Activated CD8-positive, alpha-beta memory T cell treated with anti-CD3 and anti-CD28 coated beads for 1 hour (primary cell): ENCODE measurements around the gene TEKT1.
"Not testable (repeated sequence)": the region's sequence is repeated elsewhere in the genome, so short reads cannot be mapped to it uniquely, and the experiment has no call there.

Source experiments
- DNase-seq, 2 donors: peaks; one replicate each; pipeline ENCODE4 v3.0.0-alpha.2; 2020; ENCODE audit warnings: low read depth in 1 of 2; ENCODE audit errors: extremely low read depth in 1 of 2

The TEKT1 gene

DNA sequence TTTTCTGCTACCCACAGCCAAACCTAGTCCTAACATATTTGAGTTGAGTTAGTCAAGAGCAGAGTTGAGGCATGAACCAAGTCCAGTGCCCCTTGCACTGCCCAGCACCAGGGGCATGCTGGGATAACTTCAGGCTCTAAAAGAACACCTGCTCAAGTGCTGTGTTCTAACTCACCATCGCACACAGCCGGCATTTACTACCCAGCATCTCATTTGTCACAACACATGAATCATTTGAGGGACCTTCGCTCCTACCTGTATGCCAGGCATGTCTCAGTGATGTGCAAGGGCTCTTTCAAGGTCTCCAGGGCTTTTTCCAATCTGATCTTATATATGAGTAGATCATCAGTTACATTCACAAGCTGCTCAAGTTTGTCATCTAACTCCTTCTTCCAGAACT lies 12.6 kb downstream of the TEKT1 start:
- no peak for DNase-seq

DNA sequence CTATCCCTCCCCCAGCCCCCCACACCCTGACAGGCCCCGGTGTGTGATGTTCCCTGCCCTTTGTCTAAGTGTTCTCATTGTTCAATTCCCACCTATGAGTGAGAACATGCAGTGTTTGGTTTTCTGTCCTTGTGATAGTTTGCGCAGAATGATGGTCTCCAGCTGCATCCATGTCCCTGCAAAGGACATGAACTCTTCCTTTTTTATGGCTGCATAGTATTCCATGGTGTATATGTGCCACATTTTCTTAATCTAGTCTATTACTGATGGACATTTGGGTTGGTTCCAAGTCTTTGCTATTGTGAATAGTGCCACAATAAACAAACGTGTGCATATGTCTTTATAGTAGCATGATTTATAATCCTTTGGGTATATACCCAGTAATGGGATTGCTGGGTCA lies 15.2 kb downstream of the TEKT1 start:
- DNase-seq = not testable (repeated sequence)

DNA sequence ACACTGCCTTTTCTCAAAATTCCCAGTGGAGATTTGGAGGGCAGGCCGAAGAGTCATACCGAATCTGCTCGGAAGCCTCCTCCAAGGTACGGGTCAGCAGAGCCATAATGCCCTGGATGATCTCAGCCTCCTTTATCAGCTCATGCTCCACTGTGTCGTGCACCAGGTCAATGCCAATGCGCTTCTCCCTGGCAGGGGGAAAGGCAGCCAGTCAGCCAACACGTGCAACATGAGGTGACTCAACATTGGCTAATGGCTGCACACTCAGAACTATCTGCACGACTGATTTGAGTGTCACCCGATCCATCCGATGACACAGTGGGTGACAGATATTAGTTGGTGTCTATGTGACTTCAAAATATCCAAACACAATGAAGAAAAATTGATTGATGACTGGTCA lies 15.8 kb downstream of the TEKT1 start:
- DNase-seq = no peak

DNA sequence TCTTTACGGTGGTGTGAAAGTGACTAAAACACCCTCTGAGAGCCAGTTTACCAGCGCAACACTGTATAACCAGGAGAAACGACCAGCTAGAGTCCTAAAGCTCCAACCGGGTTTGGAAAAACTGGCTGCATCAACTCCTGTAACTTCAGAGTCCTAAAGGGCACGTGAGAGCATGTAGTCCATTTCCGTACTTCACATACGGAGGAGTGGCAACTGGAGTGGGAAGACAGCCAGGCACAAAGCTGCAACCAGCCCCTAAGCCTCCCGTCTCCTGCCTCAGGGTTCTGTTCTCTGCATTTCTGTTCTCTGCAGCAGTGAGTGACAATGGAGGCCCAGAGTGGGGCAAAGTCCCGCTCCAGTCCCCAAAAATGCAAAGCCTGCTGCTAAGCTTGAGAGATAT lies 19.2 kb downstream of the TEKT1 start:
- DNase-seq = no peak

DNA sequence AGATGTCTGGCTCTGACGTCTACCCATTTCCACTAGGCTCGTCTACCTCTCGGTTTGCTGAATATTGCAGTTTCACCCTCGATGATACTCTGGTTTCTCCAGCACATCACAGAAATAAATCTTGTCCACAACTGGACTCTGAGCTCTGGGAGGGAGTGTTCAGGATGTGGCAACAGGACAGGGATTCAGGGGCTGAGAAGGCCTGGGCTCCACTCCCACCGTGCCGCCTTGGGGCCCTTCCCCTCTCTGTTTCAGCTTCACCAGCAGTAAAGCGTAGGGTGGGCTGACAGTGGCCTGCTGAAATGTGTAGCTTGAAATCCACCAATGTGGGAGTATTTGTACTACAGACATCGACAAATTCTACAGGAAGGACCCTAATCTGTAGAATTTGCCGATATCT lies 20.0 kb downstream of the TEKT1 start:
- DNase-seq = no peak

DNA sequence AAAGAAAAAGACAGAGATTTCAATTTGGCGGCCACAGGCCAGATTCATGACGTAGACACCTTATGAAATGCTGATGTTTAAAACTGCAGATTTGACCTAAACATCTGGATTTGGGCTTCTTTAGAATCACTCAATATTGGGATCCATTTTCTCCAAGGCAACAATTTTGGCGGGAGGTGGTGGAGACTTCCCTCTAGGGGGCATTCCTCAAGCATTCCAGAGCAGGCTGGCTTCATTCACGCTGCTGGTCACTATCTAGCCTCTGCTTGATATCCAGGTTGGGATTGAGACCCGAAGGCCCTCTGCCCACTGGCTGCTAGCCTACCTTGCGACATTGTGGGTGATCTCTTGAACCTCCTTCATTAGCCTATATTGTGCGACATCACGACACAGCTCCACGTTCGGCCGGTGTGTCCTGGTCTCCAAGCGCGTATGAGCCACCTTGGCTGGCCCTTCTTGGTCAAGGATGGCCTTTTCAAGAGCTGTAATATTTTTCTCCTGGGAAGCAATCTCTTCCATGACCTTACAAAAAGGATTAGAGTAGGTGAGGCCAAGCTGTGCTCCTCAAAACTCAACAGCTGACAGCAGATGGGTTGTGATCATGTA lies 31.0 kb downstream of the TEKT1 start:
- no peak for DNase-seq

DNA sequence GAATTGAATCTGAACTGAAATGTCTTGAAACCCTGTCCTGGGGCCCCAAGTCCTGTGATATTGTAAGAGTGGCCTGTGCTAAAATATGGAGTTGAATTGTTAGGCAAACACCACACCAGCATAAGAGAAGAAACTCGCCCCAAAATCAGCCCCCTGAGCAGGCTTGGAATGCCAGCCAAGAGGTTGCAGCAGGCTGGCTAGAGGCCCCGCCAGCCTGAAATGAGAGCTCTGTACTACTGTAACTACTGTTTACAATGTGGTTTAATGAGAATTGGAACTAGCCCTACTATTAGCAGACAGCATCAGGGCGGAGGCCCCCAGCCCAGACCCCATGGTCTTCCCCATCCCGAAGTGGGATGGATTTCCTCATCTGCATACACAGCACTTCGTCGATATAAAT lies 31.8 kb downstream of the TEKT1 start:
- no peak for DNase-seq

DNA sequence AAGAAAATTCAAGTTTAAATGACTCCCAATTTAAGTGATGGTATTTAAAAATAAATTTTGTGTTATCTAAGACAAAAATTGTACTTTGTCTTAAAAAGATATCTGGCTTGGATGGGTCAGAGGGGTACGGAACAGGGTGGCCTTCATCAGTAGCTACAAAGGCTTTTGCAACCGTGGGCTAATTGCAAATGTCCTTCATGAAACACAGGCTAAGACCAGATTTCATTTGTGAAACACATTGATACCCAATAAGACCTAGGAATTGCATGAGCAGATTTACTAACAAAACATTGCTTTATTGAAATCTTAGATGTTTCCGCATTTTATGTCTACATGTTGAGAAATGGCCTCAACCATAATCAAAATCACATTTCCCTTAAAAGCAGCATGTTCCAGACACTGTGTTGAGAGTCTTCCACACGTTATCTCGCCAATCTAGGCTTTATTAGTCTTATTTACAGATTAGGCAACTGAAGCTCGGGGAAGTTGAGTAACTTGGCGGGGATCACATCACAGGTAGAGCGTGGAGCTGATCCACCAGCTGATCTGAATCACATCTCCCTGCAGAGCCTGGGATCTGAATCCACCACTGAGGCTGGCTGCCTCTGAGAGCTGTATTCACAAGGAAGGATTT lies 33.7 kb downstream of the TEKT1 start:
- DNase-seq = no peak

DNA sequence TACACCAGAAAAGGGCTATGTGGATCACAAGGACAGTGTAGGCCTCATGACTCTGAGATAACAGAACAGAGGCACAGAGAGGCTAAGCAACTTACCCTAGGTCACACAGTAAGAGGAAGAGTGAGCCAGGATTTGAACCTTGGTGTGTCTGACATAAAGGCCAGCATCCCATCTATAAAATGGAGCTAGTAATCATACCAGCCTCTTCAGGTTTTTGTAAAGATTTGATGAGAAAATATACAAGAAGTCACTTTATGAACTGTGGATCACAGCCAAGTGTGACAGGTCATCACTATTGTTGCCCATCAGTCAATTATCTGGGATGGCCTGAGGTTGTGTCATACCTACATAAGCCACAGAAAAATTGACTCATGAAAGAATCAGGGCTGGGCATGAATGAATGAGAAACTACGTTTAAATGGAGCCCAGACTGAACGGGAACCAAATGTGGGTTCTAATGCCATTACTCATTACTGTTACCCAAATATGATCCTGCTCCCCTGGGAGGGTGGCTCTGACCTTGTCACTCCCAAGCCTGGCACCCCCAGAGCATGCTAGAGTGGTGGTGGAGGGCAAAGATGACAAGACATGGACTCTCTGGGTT lies 34.5 kb downstream of the TEKT1 start:
- no peak for DNase-seq

DNA sequence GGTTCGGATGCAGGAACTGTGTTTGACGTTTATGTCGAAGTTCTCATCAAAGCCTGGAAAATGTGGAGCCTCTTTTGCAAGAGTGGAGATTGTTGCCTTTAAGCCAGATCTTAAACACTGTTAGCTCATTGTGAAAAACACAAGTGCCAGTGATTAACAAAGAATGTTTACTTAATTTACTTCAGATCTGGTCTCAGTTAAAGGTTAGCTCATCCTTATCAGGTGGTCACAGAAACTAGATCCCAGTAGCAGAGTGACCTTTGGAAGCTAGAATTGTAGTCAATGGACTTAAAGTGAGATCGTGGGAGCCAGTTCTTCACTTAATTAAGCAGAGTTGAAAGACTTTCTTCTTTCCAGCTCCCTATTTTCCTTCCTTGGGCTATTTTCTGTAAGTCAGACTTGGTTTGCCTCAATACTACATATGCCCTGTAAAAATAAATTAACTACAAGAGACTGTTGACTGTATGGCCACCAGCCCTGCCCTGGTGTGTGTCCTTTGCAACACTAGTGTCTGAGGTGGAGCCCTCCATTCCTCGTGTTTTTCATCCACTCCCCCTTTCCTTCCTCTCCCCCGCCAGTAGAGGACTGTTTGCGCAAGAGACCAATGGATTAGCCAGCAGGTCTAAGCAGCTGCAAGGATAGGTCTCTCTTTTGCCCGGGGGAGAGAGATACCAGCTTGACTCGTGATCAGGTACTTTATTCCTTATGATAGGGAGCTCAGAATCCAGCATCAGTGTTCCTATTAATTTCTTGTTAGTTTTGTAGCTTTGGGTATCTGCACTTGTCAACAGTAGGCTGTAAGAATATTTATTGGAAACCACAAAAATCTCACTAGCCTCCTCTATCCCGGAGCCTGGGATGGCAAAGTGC lies 35.3 kb downstream of the TEKT1 start:
- no peak for DNase-seq

DNA sequence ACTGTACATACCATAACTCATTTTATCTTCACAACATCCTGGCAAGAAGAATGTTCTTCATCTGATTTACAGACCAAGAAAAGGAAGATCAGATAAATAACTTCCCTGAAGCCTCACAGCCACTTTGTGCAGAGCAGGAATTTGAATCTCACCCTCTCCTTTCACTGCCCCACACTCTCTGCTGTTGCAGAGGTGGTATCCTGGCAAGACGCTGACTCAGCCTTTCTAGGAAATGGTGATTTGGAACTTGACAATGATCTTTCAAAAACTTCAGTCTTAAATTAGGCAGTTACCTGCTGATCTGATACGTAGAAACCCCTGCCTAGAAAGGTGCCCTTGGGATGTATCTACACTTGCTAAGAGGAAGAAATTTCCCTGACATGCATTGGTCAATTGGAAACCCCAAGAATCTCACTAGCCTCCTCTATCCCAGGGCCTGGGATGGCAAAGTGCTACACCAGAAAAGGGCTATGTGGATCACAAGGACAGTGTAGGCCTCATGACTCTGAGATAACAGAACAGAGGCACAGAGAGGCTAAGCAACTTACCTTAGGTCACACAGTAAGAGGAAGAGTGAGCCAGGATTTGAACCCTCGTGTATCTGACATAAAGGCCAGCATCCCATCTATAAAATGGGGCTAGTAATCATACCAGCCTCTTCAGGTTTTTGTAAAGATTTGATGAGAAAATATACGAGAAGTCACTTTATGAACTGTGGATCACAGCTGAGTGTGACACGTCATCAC lies 37.6 kb downstream of the TEKT1 start:
- no peak for DNase-seq

DNA sequence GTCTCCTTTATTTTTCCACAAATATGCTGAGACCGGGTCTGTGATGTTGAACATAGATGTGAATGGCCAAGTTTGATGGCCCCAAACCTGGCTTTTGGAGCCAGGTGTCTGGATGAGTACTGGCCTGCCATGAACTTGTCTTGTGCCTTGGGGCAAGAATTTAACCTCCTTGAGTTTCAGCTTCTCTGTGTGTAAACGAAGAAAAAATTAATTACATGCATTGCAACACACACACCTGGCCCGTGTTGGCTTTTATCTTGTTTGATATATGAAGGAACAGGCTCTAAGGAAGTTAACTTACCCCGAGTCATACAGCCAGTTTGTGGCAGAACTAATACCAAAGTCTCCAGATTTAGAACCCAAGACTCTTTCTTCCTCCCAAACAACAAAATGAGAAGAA lies 42.4 kb downstream of the TEKT1 start:
- DNase-seq = no peak

DNA sequence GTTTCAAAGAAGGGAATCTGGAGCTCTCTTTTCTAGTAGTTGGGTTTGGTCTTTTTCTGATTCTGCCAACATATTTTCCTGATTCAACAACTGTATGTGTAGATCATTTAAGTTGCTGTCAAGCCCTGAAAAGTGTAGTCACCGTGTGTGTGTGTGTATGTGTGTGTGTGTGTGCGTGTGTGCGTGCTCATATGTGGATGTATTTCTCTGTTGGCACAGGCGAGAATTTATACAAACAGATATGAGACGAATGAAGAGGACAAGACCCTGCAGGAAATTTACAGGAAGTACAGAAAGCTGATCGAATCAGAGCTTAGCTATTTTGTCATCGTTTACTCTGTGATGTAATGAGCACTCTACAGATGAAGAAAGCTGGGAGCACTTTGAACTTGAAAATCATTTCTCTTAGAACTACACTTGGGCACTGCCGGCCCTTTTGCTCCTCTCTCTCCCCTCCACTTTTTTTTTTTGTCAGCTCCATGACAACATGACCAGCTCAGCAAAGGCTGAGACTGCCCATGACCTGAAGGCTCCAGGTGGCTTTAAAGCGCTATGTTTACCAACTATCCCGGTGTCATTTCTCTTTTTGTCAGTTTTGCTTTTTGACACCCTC lies 44.3 kb downstream of the TEKT1 start:
- DNase-seq = no peak

DNA sequence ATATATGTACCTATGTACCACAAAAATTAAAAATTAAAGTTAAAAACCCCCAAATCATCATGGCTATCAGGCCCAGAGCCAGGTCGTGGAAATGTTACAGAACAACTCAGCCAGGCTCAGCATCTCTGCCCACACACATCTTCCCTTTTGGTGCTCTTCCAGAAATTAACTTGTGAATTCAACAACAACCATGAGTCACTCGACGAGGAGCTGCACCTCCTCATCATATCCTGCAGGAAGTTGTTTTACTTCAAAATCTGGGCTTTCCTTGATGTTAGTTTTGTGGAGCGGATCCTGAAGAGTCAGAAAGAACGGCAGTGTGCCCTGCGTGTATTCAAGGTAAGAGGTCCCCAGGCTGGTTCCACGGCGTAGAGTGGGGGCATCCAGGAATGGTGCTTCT lies 44.9 kb downstream of the TEKT1 start:
- no peak for DNase-seq

DNA sequence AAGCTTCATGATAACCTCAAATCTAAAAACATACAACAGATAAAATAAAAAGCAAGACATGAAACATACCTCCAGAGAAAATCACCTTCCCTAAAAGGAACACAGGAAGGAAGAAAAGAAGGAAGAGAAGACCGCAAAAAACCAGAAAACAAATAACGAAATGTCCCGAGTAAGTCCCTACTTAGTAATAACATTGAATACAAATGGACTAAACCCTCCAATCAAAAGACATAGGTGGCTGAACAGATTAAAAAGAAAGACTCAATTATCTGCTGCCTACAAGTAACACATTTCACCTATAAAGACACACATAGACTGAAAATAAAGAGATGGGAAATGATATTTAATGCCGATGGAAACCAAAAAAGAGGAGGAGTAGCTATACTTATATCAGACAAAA lies 49.3 kb downstream of the TEKT1 start:
- no peak for DNase-seq

DNA sequence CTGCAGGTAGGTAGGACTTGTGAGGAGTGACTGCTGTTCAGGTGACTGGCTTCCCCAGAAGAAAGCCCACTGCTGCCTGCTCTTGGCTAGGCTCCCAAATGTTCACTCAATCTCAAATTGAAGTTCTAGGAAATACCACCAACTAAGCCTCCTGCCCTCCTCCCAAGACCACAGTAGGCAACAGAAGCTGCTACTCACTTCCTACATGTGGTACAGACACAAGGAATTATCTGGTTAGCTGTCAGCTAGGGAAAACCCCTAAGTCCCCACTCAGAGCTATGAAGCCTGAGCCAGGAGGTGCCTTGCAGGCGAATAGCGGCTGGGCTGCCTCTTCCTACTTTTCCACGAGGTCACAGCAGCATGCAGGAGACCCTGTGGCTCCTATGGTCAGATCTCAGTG lies 50.6 kb downstream of the TEKT1 start:
- no peak for DNase-seq

DNA sequence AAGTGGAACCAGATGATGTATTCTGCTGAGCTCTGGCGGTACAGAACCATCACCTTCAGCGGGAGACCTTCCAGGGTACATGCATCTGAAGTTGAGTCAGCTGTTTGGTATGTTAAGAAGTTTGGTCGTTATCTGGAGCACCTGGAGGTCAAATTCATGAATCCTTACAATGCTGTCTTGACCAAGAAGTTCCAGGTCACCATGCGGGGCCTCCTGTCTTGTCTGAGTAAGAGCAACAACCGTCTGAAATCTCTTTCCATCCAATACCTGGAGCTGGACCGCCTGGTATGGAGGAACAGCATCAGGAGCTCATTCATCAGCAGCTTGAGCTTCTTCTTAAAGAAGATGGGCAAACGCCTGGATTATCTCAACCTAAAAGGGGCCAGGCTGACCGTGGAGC lies 51.5 kb downstream of the TEKT1 start:
- DNase-seq = no peak

DNA sequence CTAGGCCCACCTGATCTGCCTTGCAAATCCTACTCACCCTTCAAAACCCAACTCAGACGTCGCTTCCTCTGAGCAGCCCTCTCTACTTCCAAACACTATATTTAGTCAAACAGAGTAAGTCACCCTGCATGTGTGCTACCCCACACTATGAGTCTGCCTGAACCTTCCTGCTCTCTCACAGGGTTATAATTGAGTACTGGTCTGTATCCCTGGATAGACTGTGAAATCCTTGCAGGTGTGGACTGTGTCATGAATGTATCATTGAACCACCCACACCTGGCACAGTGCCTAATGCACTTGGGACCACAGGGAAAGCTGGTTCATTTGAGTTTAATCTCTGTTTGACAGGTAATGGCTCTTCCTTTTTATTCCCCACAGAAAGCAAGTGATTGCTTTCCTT lies 52.1 kb downstream of the TEKT1 start:
- DNase-seq = no peak

DNA sequence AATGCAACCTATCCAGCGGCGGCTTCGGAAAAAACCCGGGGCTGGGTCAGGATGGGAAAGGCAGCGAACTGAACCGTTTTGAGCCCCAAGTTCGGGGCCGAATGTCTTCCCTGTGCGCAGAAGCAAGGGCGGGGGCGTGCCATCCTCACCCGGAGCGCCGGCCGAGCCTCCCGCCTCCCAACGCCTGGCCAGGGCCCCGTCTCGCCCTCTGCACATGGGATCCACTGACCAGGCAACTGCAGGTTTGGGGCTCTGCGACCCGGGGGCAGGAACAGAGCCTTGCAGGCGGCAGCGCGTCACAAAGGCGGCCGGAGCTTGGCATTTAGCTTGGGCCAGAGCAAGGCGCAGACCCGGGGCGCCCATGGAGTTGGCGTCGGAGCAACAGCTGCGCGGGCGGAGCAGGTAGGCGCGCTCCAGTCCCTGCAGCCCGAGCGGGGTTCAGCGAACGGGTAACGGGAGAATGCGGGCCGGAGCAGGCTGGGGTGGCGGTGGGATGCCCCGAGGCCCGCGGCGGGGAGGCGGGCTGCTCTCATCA lies 55.6 kb downstream of the TEKT1 start, which contains the start of gene FBXO39:
Gene FBXO39 (plus strand): TSS at position 345 of the 535 bp plus-strand sequence. CDS start 3,654 bp downstream, outside the sequence.
- DNase-seq = no peak

DNA sequence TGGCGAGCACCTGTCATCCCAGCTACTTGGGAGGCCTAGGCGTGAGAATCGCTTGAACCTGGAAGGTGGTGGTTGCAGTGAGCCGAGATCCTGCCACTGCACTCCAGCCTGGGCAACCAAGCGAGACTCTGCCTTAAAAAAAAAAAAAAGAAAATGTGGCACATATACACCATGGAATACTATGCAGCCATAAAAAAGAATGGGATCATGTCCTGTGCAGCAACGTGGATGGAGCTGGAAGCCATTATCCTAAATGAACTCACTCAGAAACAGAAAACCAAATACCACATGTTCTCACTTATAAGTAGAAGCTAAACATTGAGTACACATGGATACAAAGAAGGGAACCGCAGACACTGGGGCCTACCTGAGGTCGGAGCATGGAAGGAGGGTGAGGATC lies 56.6 kb downstream of the TEKT1 start:
- not testable (repeated sequence) for DNase-seq
